ENCODE data around the gene C3orf22. TPM values are rescaled to one million over a fixed set of nuclear protein-coding genes. Genes with fewer than 3 reads are reported as not detected.
"Not testable (repeated sequence)": the region's sequence is repeated elsewhere in the genome, so short reads cannot be mapped to it uniquely, and the experiment has no call there.

C3orf22 gene
- not detected in 2 replicates for total RNA-seq
- long read RNA-seq, result 0 reads

GRCh38 chr3:126558336-126559071, at the start of gene C3orf22:
Gene C3orf22, minus strand, starts transcription at chr3:126558932. Its CDS starts 5,542 bp downstream, at chr3:126553390.
- DNase-seq (ENCODE audit: low read depth, low spot score), result no peak
- H3K4me1 Mint-ChIP-seq, result no peaks in the 10 kb centered on the region

GRCh38 chr3:126607214-126607908, 48.6 kb upstream of the C3orf22 start:
- no peaks in the 10 kb centered on the region for H3K4me1 Mint-ChIP-seq
- peaks cover 4% of the 10 kb centered on the region for H3K9me3 Mint-ChIP-seq
- peaks cover 30% of the 10 kb centered on the region for H3K36me3 Mint-ChIP-seq (ENCODE audit: low read depth)
- no peak overlapping the region for H3K4me3 Mint-ChIP-seq
- TF ChIP-seq CTCF (conservative IDR thresholded peaks at IDR 0.05), result no peak
- no peak for DNase-seq (ENCODE audit: low read depth, low spot score)
- peak overlapping the region; percentile 88 for H3K27ac Mint-ChIP-seq (ENCODE audit: unreplicated experiment)
- no peaks in the 10 kb centered on the region for H3K27me3 Mint-ChIP-seq (ENCODE audit: low read depth)

More at GRCh38 chr3:126558336-126559071, at the start of gene C3orf22:
- Mint-ChIP-seq H3K36me3 (ENCODE audit: low read depth) (no peaks in the 10 kb centered on the region), H3K4me3 (no peak within 1 kb of the TSS), H3K9me3 (peaks cover 5% of the 10 kb centered on the region), H3K27me3 (ENCODE audit: low read depth) (peaks cover 4% of the 10 kb centered on the region), H3K27ac (ENCODE audit: unreplicated experiment) (no peak within 1 kb of the TSS)
- TF ChIP-seq CTCF (conservative IDR thresholded peaks at IDR 0.05), result no peak

GRCh38 chr3:126606001-126606400, 47.3 kb upstream of the C3orf22 start:
- Mint-ChIP-seq H3K4me1 (no peaks in the 10 kb centered on the region), H3K27ac (ENCODE audit: unreplicated experiment) (no peak overlapping the region), H3K4me3 (no peak overlapping the region), H3K36me3 (ENCODE audit: low read depth) (peaks cover 32% of the 10 kb centered on the region), H3K9me3 (peaks cover 4% of the 10 kb centered on the region), H3K27me3 (ENCODE audit: low read depth) (no peaks in the 10 kb centered on the region)
- TF ChIP-seq CTCF (conservative IDR thresholded peaks at IDR 0.05), result no peak
- DNase-seq (ENCODE audit: low read depth, low spot score), result no peak

GRCh38 chr3:126604691-126605090, 46.0 kb upstream of the C3orf22 start:
- no peak for TF ChIP-seq CTCF (conservative IDR thresholded peaks at IDR 0.05)
- H3K36me3 Mint-ChIP-seq (ENCODE audit: low read depth), result peaks cover 32% of the 10 kb centered on the region

GRCh38 chr3:126599101-126599500, 40.4 kb upstream of the C3orf22 start:
- no peaks in the 10 kb centered on the region for H3K27me3 Mint-ChIP-seq (ENCODE audit: low read depth)
- no peak for DNase-seq (ENCODE audit: low read depth, low spot score)
- no peak overlapping the region for H3K27ac Mint-ChIP-seq (ENCODE audit: unreplicated experiment)
- no peak overlapping the region for H3K4me3 Mint-ChIP-seq
- H3K9me3 Mint-ChIP-seq, result peaks cover 14% of the 10 kb centered on the region
- no peak for TF ChIP-seq CTCF (conservative IDR thresholded peaks at IDR 0.05)
- no peaks in the 10 kb centered on the region for H3K4me1 Mint-ChIP-seq
- peaks cover 28% of the 10 kb centered on the region for H3K36me3 Mint-ChIP-seq (ENCODE audit: low read depth)

More at GRCh38 chr3:126604691-126605090, 46.0 kb upstream of the C3orf22 start:
- H3K4me3 Mint-ChIP-seq, result no peak overlapping the region
- no peak for DNase-seq (ENCODE audit: low read depth, low spot score)
- H3K4me1 Mint-ChIP-seq, result no peaks in the 10 kb centered on the region
- no peak overlapping the region for H3K27ac Mint-ChIP-seq (ENCODE audit: unreplicated experiment)
- no peaks in the 10 kb centered on the region for H3K27me3 Mint-ChIP-seq (ENCODE audit: low read depth)
- H3K9me3 Mint-ChIP-seq, result peaks cover 4% of the 10 kb centered on the region

- H3K27me3 Mint-ChIP-seq (ENCODE audit: low read depth); H3K4me3 Mint-ChIP-seq; DNase-seq (ENCODE audit: low read depth, low spot score); H3K27ac Mint-ChIP-seq (ENCODE audit: unreplicated experiment); H3K4me1 Mint-ChIP-seq: not testable (repeated sequence)
- Mint-ChIP-seq H3K36me3 (ENCODE audit: low read depth) (peaks cover 17% of the 10 kb centered on the region), H3K9me3 (peaks cover 16% of the 10 kb centered on the region)
Observed at GRCh38 chr3:126595479-126595878, 36.7 kb upstream of the C3orf22 start.

- H3K27me3 Mint-ChIP-seq (ENCODE audit: low read depth); H3K4me3 Mint-ChIP-seq; H3K4me1 Mint-ChIP-seq; DNase-seq (ENCODE audit: low read depth, low spot score); H3K27ac Mint-ChIP-seq (ENCODE audit: unreplicated experiment): not testable (repeated sequence)
- H3K9me3 Mint-ChIP-seq, result peaks cover 18% of the 10 kb centered on the region
- H3K36me3 Mint-ChIP-seq (ENCODE audit: low read depth), result peaks cover 21% of the 10 kb centered on the region
Observed at GRCh38 chr3:126591515-126591914, 32.8 kb upstream of the C3orf22 start.
